GM12878 (cell line): Measurements from ENCODE around the gene CCDC200.

ENCODE experiments used
- CTCF ChIP-seq, 3 experiments: IDR thresholded peaks in 2 of 3; conservative IDR thresholded peaks in 1 of 3; 2 replicates each; pipeline ENCODE4 v1.5.1; 2011; ENCODE audit warnings: low read depth in 3 of 3, low read length in 3 of 3, mild to moderate bottlenecking in 3 of 3, control low read depth in 2 of 3, moderate library complexity in 2 of 3, inconsistent platforms in 1 of 3, mixed read lengths in 1 of 3; ENCODE audit not compliant: control insufficient read depth in 2 of 3, insufficient read depth in 1 of 3; ENCODE audit errors: extremely low read depth in 1 of 3
- POLR2A ChIP-seq: IDR thresholded peaks from 2 replicates; pipeline ENCODE4 v1.6.1; 2011; ENCODE audit warnings: low read depth, mild to moderate bottlenecking, low read length

DNA sequence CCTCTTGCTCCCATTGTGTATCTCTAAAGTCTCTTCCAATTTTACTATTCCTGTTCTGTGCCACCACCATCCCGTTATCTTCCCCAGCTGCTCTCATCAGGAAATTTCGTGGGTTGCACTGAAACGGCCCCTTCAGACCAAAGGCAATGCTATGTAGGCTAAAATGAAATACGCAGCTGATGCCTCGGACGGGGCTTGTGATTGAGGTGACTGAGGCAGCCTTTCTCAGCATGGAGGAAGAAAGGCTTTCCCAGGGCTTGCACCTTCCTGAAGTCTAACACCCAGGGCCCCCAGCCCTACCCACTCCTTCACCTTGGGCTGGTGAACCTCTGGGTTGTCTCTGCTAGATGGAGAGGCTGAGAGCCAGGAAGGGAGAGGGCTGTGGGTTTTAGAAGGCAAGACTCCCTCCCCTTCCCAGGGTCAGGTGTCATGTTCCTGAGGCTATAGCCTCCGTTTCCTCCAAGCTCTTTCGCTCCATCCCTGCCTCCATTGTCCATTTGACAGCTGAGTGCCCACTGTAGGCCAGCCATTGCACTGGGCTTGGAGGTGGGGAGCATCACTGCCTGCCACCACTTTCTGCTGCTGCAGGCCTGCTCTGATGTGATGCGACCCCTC, 7.8 kb downstream of the CCDC200 start:
- TF ChIP-seq CTCF (IDR thresholded peaks at IDR 0.05 in 2 of 3, conservative IDR thresholded peaks at IDR 0.05 in 1 of 3; ENCODE audit: control insufficient read depth in 2 of 3, extremely low read depth in 1 of 3, insufficient read depth in 1 of 3, low read depth in 3 of 3, low read length in 3 of 3): no peak
- peak; percentile 20; the same call in 1 of the 2 replicates for TF ChIP-seq POLR2A
